Heart left ventricle (tissue), 16 donors: ENCODE results near the gene PLA2R1. TPM values are rescaled to one million over a fixed set of nuclear protein-coding genes. Genes with fewer than 3 reads are reported as not detected.
"Not testable (repeated sequence)": the region's sequence is repeated elsewhere in the genome, so short reads cannot be mapped to it uniquely, and the experiment has no call there.

Source experiments
- ATAC-seq, 4 donors: fragments of 200-7000 bp; cut with Tn5 transposase; one replicate each; pipeline ENCODE4 v1.9.1; 2020 to 2022; ENCODE audit warnings: moderate library complexity in 4 of 4, mild to moderate bottlenecking in 3 of 4, moderate number of reproducible peaks in 1 of 4
- DNase-seq, 5 donors: peaks; one replicate each; pipeline ENCODE4 v3.0.0-alpha.2; 2020
- H3K27ac ChIP-seq, 12 donors: fragments of 200-600 bp; sonication (generic) in 4 of 12; one replicate each; pipeline versions ENCODE4 v1.5.0 to v1.8.0; 2016 to 2022; ENCODE audit warnings: mild to moderate bottlenecking in 2 of 12
- H3K27me3 ChIP-seq, 9 donors: fragments of 200-600 bp; sonication (generic) in 2 of 9; one replicate each; pipeline versions ENCODE4 v1.5.1 to v1.8.0; 2016 to 2022; ENCODE audit warnings: mild to moderate bottlenecking in 3 of 9
- H3K36me3 ChIP-seq, 9 donors: fragments of 200-600 bp; sonication (generic) in 2 of 9; one replicate each; pipeline versions ENCODE4 v1.5.0 to v1.8.0; 2018 to 2022; ENCODE audit warnings: mild to moderate bottlenecking in 2 of 9
- H3K4me1 ChIP-seq, 12 donors: fragments of 200-600 bp; sonication (generic) in 4 of 12; one replicate each; pipeline versions ENCODE4 v1.5.0 to v1.8.0; 2016 to 2022; ENCODE audit warnings: mild to moderate bottlenecking in 3 of 12
- H3K4me3 ChIP-seq, 12 donors: fragments of 200-600 bp; sonication (generic) in 4 of 12; one replicate each; pipeline versions ENCODE4 v1.5.0 to v1.8.0; 2017 to 2022; ENCODE audit warnings: mild to moderate bottlenecking in 9 of 12, moderate library complexity in 4 of 12
- H3K9me3 ChIP-seq, 12 donors: fragments of 200-600 bp; sonication (generic) in 4 of 12; one replicate each; pipeline versions ENCODE4 v1.5.0 to v1.8.0; 2016 to 2022; ENCODE audit warnings: mild to moderate bottlenecking in 1 of 12
- POLR2A ChIP-seq, 2 donors: fragments of 450-650 bp; IDR thresholded peaks; one replicate each; pipeline ENCODE4 v1.6.1; 2017; ENCODE audit warnings: antibody characterized with exemption in 2 of 2, mild to moderate bottlenecking in 2 of 2, moderate library complexity in 2 of 2
- WGBS, 4 donors: extraction: QIAGEN DNeasy Blood & Tissue Kit in 2 of 4; methylation state at CpG; one replicate each; pipeline versions ENCODE4 v1.1.5 to v1.1.7; 2013 to 2018; 5-methylcytosine and 5-hydroxymethylcytosine counted together
- intact Hi-C, 10 donors: fragments of 100-400 bp; cut with DNase I; formaldehyde crosslinking; loops; one replicate each; pipeline versions ENCODE4 v1.11.1 to v1.14.2; 2022
- polyA plus RNA-seq, 2 donors: library from polyadenylated mRNA; stranded (reverse); fragments of 200-250 nt; gene quantifications; one replicate each; pipeline ENCODE4 v1.2.3, GENCODE V29; 2013
- total RNA-seq, 9 donors: library from RNA; depleted of rRNA in 2 of 9; stranded (reverse); fragments of >200 nt in 2 of 9; fragmentation: NEBNext Ultra II Directional in 3 of 9; extraction: Animal tissue kit (Norgen Biotek cat#: 25700) in 3 of 9; gene quantifications; one replicate each; pipeline versions ENCODE4 v1.1.0 to v1.2.4, GENCODE V29; 2016 to 2023
- TF ChIP-seq, protein P1 (sequence below), 12 donors: fragments of 200-600 bp; sonication (generic) in 4 of 12; IDR thresholded peaks; one replicate each; pipeline versions ENCODE4 v1.5.0 to v1.8.0; 2018 to 2022; ENCODE audit warnings: antibody characterized with exemption in 12 of 12, mild to moderate bottlenecking in 5 of 12
- donor health status: ischemic (EF 13 %, LVEDD 7.1; RV severe dilation, severe dysfunction).
- donor health status: healthy with polysubstance abuse.
- donor health status: DM: no; HTN: yes; CAD: no.
- donor health status: DM: no; HTN: no; CAD: no.
- donor health status: ischemic (EF 25% LVEDD 6.9; RV normal size, moderate dysfunction).
- donor health status: ischemic (EF 25% LVEDD 5.7; RV mildly dilated, moderate dysfunction).
- donor health status: healthy.
- donor health status: DM: yes; HTN: yes; CAD: no.
- donor health status: ischemic (EF 35%, LVEDD 5.7; RV mildly dilated, moderate dysfunction).
- donor health status: nonischemic (EF 11% LVEDD 7.7; RV severe dilation, severe dysfunction).
- donor health status: DM: yes; HTN: yes; CAD: no.
- donor health status: PGD.
- donor health status: ischemic (EF 29% LVEDD 5.4; RV normal size, mild dysfunction).
- donor health status: nonischemic (EF 23%, LVEDD 6.1; RV moderate dilation, normal function).

The PLA2R1 gene
- total and polyA plus RNA-seq, 11 donors: 0.36 to 4.7 (median 2.1) TPM

DNA sequence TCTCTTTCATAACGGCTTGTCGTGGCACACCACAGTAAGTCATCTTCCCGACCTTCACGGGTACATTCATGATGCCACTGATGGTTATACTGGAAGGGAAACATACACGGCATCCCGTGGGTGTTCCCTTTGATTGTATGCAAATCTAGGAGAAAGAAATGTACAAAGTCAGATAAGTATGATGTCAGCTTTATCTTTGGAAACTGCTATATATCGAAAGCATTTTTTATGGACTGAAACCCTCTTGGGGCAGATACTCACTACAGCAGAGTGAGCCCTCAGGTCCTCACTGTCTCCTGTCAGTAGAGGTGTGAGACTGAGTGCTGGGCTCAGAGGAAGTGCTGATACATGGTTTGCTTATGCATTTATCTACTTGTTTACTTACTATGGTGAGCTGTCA, 20.4 kb downstream of the PLA2R1 start:
- Histone ChIP-seq H3K9me3 (no peaks in the 10 kb centered on the region), H3K4me1 (peaks cover 0 to 7% (median 0%) of the 10 kb centered on the region in 12 donors), H3K27ac (no peak overlapping the region), H3K4me3 (no peak overlapping the region), H3K27me3 (no peaks in the 10 kb centered on the region), H3K36me3 (peaks cover 0 to 46% (median 0%) of the 10 kb centered on the region in 9 donors)
- DNase-seq (no peak), ATAC-seq (no peak)
- intact Hi-C loops: no loop called here
- no peak for TF ChIP-seq POLR2A (IDR thresholded peaks at IDR 0.05)
- TF ChIP-seq, protein P1, sequence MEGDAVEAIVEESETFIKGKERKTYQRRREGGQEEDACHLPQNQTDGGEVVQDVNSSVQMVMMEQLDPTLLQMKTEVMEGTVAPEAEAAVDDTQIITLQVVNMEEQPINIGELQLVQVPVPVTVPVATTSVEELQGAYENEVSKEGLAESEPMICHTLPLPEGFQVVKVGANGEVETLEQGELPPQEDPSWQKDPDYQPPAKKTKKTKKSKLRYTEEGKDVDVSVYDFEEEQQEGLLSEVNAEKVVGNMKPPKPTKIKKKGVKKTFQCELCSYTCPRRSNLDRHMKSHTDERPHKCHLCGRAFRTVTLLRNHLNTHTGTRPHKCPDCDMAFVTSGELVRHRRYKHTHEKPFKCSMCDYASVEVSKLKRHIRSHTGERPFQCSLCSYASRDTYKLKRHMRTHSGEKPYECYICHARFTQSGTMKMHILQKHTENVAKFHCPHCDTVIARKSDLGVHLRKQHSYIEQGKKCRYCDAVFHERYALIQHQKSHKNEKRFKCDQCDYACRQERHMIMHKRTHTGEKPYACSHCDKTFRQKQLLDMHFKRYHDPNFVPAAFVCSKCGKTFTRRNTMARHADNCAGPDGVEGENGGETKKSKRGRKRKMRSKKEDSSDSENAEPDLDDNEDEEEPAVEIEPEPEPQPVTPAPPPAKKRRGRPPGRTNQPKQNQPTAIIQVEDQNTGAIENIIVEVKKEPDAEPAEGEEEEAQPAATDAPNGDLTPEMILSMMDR (IDR thresholded peaks at IDR 0.05): no peak
- 76 to 80% (median 78%) methylated on average over 7 of the region's 7 CpGs for WGBS, 4 donors

DNA sequence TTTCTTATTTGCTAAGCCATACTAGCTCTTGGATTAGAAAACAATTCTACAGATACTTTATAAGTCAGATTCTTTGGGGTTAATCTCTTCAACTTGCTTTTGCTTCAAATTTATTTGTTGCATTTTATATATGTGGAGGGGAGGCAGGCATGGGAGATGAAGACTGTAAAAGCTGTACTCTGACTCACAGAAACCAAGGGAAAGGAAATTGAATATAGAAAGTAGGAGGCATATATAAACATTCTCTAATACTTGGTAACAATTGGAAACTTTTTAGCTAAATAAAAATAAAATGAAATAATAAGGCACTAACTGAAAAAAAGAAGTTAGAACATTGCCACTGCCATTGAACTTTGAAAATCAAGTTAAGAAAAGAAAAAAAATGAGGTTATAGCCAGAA, 21.3 kb downstream of the PLA2R1 start:
- Histone ChIP-seq H3K36me3 (peaks cover 0 to 46% (median 0%) of the 10 kb centered on the region in 9 donors), H3K27me3 (no peaks in the 10 kb centered on the region), H3K4me1 (peaks cover 0 to 7% (median 0%) of the 10 kb centered on the region in 12 donors), H3K27ac (no peak overlapping the region), H3K9me3 (no peaks in the 10 kb centered on the region), H3K4me3 (no peak overlapping the region)
- ATAC-seq: no peak
- DNase-seq: no peak
- intact Hi-C loops: no loop called here
- TF ChIP-seq, protein P1 (IDR thresholded peaks at IDR 0.05): no peak
- no peak for TF ChIP-seq POLR2A (IDR thresholded peaks at IDR 0.05)

DNA sequence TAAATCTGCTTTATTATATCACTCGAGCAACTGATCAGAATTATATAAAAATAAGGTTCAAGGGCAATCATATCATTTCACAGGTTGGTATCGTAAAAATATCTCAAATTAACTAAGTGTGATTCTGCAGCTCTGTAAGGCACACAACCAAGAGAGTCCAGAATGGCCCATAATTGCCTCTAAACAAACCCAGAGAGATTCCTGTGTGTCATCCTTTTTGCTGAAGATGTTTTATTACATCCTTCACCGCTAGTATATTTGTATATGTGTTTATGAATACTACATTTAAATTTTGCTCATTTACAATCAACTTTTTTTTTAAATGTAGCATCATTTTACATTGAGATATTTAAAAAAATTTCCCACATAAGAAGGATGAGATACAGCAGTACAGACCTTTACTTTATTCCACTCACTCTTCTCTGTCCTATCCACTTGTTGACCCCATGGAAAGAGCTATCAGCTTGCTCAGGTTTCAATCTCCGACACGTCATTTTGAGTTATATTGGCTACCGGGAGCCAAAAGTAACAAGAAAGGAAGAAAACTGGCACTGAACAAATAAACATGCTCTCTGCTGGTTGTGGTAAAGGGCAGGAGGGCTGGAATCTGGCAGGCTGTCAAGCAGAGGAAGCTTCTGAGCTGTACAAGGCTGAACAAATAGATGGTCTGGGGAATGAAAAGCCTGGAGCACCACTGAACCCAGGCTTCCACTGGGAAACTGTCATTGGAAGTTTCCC, 23.1 kb downstream of the PLA2R1 start:
- peaks cover 0 to 7% (median 0%) of the 10 kb centered on the region in 12 donors for H3K4me1 ChIP-seq
- H3K4me3 ChIP-seq: no peak overlapping the region
- H3K27ac ChIP-seq: no peak overlapping the region
- peak; percentile 48 to 80 (median 64) for ATAC-seq
- peaks cover 0 to 40% (median 0%) of the 10 kb centered on the region in 9 donors for H3K36me3 ChIP-seq
- H3K9me3 ChIP-seq: no peaks in the 10 kb centered on the region
- H3K27me3 ChIP-seq: no peaks in the 10 kb centered on the region
- intact Hi-C loops: no loop called here
- no peak for TF ChIP-seq POLR2A (IDR thresholded peaks at IDR 0.05)
- TF ChIP-seq, protein P1 (IDR thresholded peaks at IDR 0.05): no peak
- 55 to 62% (median 60%) methylated on average over 6 of the region's 6 CpGs for whole genome bisulfite sequencing, 4 donors
- peak in 1 of 5 donors; percentile 21 for DNase-seq

DNA sequence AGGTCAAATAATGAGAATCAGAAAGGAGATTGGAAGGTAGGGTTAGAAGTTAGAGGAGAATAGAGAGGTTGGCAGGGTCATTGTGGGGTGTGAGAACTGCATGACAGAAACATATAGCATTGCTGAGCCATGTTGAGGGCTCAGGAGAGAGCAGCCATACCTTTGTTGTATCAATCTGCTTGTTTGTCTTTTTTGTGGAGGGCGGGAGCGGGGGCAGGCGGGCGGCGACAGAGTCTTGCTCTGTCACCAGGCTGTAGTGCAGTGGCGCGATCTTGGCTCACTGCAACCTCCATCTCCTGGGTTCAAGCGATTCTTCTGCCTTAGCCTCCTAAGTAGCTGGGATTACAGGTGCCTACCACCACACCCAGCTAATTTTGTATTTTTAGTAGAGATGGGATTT, 23.8 kb downstream of the PLA2R1 start:
- intact Hi-C loops, ATAC-seq: not testable (repeated sequence)

More for the DNA sequence above, 23.8 kb downstream of the PLA2R1 start:
- H3K27ac ChIP-seq, DNase-seq, H3K27me3 ChIP-seq, H3K4me3 ChIP-seq, H3K9me3 ChIP-seq: not testable (repeated sequence)
- 92 to 99% (median 97%) methylated on average over 8 of the region's 8 CpGs for WGBS, 4 donors
- Histone ChIP-seq H3K4me1 (peaks cover 0 to 12% (median 0%) of the 10 kb centered on the region in 12 donors), H3K36me3 (peaks cover 0 to 33% (median 0%) of the 10 kb centered on the region in 9 donors)
